ENCODE results near the gene FAM20A. TPM values are rescaled to one million over a fixed set of nuclear protein-coding genes. Genes with fewer than 3 reads are reported as not detected.

Gene FAM20A
- total and polyA plus RNA-seq, 11 donors, result 2.6 to 37.9 (median 8.8) TPM

DNA sequence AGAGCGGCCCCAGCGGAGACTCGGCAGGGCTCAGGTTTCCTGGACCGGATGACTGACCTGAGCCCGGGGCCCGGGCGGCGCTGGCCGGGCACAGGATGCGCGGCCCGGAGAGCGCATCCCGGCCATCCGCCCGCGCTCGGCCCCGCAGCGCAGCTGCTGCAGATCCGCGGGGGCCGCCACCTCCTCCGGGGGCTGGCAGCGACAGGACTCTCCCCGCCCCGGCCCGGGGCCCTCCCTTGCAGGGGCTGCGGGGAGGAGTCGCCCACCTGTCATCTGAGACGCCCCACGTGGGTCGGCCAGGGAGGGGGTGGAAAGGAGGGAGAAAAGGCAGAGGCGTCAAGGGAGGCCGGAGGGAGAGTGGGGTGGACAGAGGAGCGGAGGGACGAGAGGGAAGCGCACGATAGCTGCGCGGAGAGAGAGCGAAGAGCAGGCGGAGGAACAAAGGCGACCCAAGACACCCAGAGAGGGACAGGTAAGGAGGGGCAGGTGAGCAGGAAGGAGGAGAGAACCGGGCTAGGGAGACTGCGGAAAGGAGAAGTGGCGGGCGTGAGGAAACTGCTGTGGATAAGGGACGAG is 89.4 kb downstream of the FAM20A start:
- Histone ChIP-seq H3K4me1 (peaks cover 0 to 70% (median 35%) of the 10 kb centered on the region in 12 donors), H3K4me3 (peak overlapping the region; percentile 60 to 94 (median 76)), H3K27ac (peak overlapping the region; percentile 96 to 100 (median 98)), H3K36me3 (peaks cover 0 to 21% (median 17%) of the 10 kb centered on the region in 9 donors), H3K27me3 (no peaks in the 10 kb centered on the region), H3K9me3 (no peaks in the 10 kb centered on the region)
- TF ChIP-seq POLR2A (IDR thresholded peaks at IDR 0.05) (peak in 1 of 2 donors; percentile 76), CTCF (IDR thresholded peaks at IDR 0.05) (peak in 3 of 12 donors; percentile 16 to 35 (median 34))
- peak; percentile 87 to 92 (median 88) for DNase-seq
- peak; percentile 74 to 88 (median 86) for ATAC-seq
- 1% methylated on average over 28 to 49 of the region's 49 CpGs for WGBS, 4 donors
- intact Hi-C loops (cut with DNase I), result loop anchor here in 9 of 10 donors (1.0 to 5.0 kb wide), 7 partner anchors 37 to 264 kb away; partner anchors contain the start of gene AMZ2 (in 1 of the 9)

- Histone ChIP-seq H3K27me3 (no peaks in the 10 kb centered on the region), H3K36me3 (peaks cover 0 to 16% (median 12%) of the 10 kb centered on the region in 9 donors), H3K9me3 (no peaks in the 10 kb centered on the region), H3K27ac (peak overlapping the region; percentile 96 to 100 (median 98)), H3K4me1 (peaks cover 0 to 65% (median 30%) of the 10 kb centered on the region in 12 donors), H3K4me3 (peak overlapping the region; percentile 60 to 94 (median 76))
- WGBS, 4 donors, result 12 to 16% (median 13%) methylated on average over 9 to 10 of the region's 10 CpGs
- ATAC-seq, result no peak
- intact Hi-C loops (cut with DNase I), result loop anchor here in 7 of 10 donors (2.0 to 5.0 kb wide), 5 partner anchors 36 to 264 kb away; partner anchors contain the start of gene AMZ2 (in 1 of the 7)
- DNase-seq, result no peak
- TF ChIP-seq CTCF (IDR thresholded peaks at IDR 0.05) (peak in 3 of 12 donors; percentile 7 to 19 (median 14)), POLR2A (IDR thresholded peaks at IDR 0.05) (no peak)
Observed at GRCh38 chr17:68511254-68511670, 89.9 kb downstream of the FAM20A start.

- Histone ChIP-seq H3K4me1 (peaks cover 0 to 46% (median 16%) of the 10 kb centered on the region in 12 donors), H3K9me3 (no peaks in the 10 kb centered on the region), H3K36me3 (no peaks in the 10 kb centered on the region), H3K27ac (peak overlapping the region in 11 of 12 donors; percentile 39 to 100 (median 98)), H3K4me3 (no peak overlapping the region), H3K27me3 (no peaks in the 10 kb centered on the region)
- DNase-seq, result peak; percentile 65 to 82 (median 76)
- TF ChIP-seq CTCF (IDR thresholded peaks at IDR 0.05), result no peak
- TF ChIP-seq POLR2A (IDR thresholded peaks at IDR 0.05), result no peak
- intact Hi-C loops (cut with DNase I), result loop anchor here in 7 of 10 donors (2.0 to 5.0 kb wide), 5 partner anchors 35 to 262 kb away; partner anchors contain the start of gene AMZ2 (in 1 of the 7)
- peak in 2 of 4 donors; percentile 6 to 12 for ATAC-seq
- 60 to 64% (median 61%) methylated on average over 9 of the region's 9 CpGs for WGBS, 4 donors
Observed at GRCh38 chr17:68509141-68510057, 91.8 kb downstream of the FAM20A start.

Data from heart left ventricle (tissue), 16 donors.